Measurements from ENCODE around the gene CYP2J2.
"Not testable (repeated sequence)": the region's sequence is repeated elsewhere in the genome, so short reads cannot be mapped to it uniquely, and the experiment has no call there.

Gene CYP2J2

GRCh38 chr1:59917785-59918180, 8.8 kb downstream of the CYP2J2 start:
- H3K27ac ChIP-seq (ENCODE audit: low read depth, low read length): no peak overlapping the region
- no peaks in the 10 kb centered on the region for H3K9me3 ChIP-seq (ENCODE audit: control insufficient read depth, insufficient read depth, low read length)
- no peaks in the 10 kb centered on the region for H3K4me1 ChIP-seq (ENCODE audit: control insufficient read depth, insufficient read depth, low read length)
- no peaks in the 10 kb centered on the region for H3K36me3 ChIP-seq (ENCODE audit: control insufficient read depth, insufficient read depth, low read length)
- H3K27me3 ChIP-seq (ENCODE audit: control insufficient read depth, insufficient read depth, low read length): no peaks in the 10 kb centered on the region
- H3K9ac ChIP-seq (ENCODE audit: low read depth, low read length): no peak overlapping the region
- H3K4me3 ChIP-seq (ENCODE audit: low read depth, low read length): no peak overlapping the region

- Histone ChIP-seq H3K27me3 (ENCODE audit: control insufficient read depth, insufficient read depth, low read length) (no peaks in the 10 kb centered on the region), H3K36me3 (ENCODE audit: control insufficient read depth, insufficient read depth, low read length) (no peaks in the 10 kb centered on the region), H3K4me1 (ENCODE audit: control insufficient read depth, insufficient read depth, low read length) (no peaks in the 10 kb centered on the region), H3K9ac (ENCODE audit: low read depth, low read length) (no peak overlapping the region), H3K27ac (ENCODE audit: low read depth, low read length) (no peak overlapping the region), H3K9me3 (ENCODE audit: control insufficient read depth, insufficient read depth, low read length) (no peaks in the 10 kb centered on the region), H3K4me3 (ENCODE audit: low read depth, low read length) (no peak overlapping the region)
Measured at GRCh38 chr1:59917026-59917784, 9.4 kb downstream of the CYP2J2 start.

GRCh38 chr1:59915516-59915915, 11.1 kb downstream of the CYP2J2 start:
- H3K27ac ChIP-seq (ENCODE audit: low read depth, low read length): no peak overlapping the region
- H3K4me1 ChIP-seq (ENCODE audit: control insufficient read depth, insufficient read depth, low read length): no peaks in the 10 kb centered on the region
- no peak overlapping the region for H3K4me3 ChIP-seq (ENCODE audit: low read depth, low read length)
- no peaks in the 10 kb centered on the region for H3K27me3 ChIP-seq (ENCODE audit: control insufficient read depth, insufficient read depth, low read length)
- H3K9me3 ChIP-seq (ENCODE audit: control insufficient read depth, insufficient read depth, low read length): no peaks in the 10 kb centered on the region
- no peaks in the 10 kb centered on the region for H3K36me3 ChIP-seq (ENCODE audit: control insufficient read depth, insufficient read depth, low read length)
- H3K9ac ChIP-seq (ENCODE audit: low read depth, low read length): no peak overlapping the region

- H3K27me3 ChIP-seq (ENCODE audit: control insufficient read depth, insufficient read depth, low read length): not testable (repeated sequence)
Measured at GRCh38 chr1:59914791-59915286, 11.7 kb downstream of the CYP2J2 start.

GRCh38 chr1:59908682-59909081, 17.9 kb downstream of the CYP2J2 start:
- H3K4me1 ChIP-seq (ENCODE audit: control insufficient read depth, insufficient read depth, low read length): no peaks in the 10 kb centered on the region
- H3K27me3 ChIP-seq (ENCODE audit: control insufficient read depth, insufficient read depth, low read length): no peaks in the 10 kb centered on the region
- no peak overlapping the region for H3K4me3 ChIP-seq (ENCODE audit: low read depth, low read length)
- H3K9me3 ChIP-seq (ENCODE audit: control insufficient read depth, insufficient read depth, low read length): no peaks in the 10 kb centered on the region
- H3K9ac ChIP-seq (ENCODE audit: low read depth, low read length): no peak overlapping the region
- H3K27ac ChIP-seq (ENCODE audit: low read depth, low read length): no peak overlapping the region
- H3K36me3 ChIP-seq (ENCODE audit: control insufficient read depth, insufficient read depth, low read length): no peaks in the 10 kb centered on the region

More at GRCh38 chr1:59914791-59915286, 11.7 kb downstream of the CYP2J2 start:
- not testable (repeated sequence) for H3K4me1 ChIP-seq (ENCODE audit: control insufficient read depth, insufficient read depth, low read length); H3K36me3 ChIP-seq (ENCODE audit: control insufficient read depth, insufficient read depth, low read length); H3K9ac ChIP-seq (ENCODE audit: low read depth, low read length); H3K4me3 ChIP-seq (ENCODE audit: low read depth, low read length); H3K9me3 ChIP-seq (ENCODE audit: control insufficient read depth, insufficient read depth, low read length); H3K27ac ChIP-seq (ENCODE audit: low read depth, low read length)

- Histone ChIP-seq H3K9ac (ENCODE audit: low read depth, low read length) (no peak overlapping the region), H3K27ac (ENCODE audit: low read depth, low read length) (no peak overlapping the region), H3K9me3 (ENCODE audit: control insufficient read depth, insufficient read depth, low read length) (no peaks in the 10 kb centered on the region), H3K4me3 (ENCODE audit: low read depth, low read length) (no peak overlapping the region), H3K36me3 (ENCODE audit: control insufficient read depth, insufficient read depth, low read length) (no peaks in the 10 kb centered on the region), H3K27me3 (ENCODE audit: control insufficient read depth, insufficient read depth, low read length) (no peaks in the 10 kb centered on the region), H3K4me1 (ENCODE audit: control insufficient read depth, insufficient read depth, low read length) (no peaks in the 10 kb centered on the region)
Measured at GRCh38 chr1:59908084-59908483, 18.5 kb downstream of the CYP2J2 start.

GRCh38 chr1:59906931-59907330, 19.6 kb downstream of the CYP2J2 start:
- no peak overlapping the region for H3K27ac ChIP-seq (ENCODE audit: low read depth, low read length)
- no peak overlapping the region for H3K9ac ChIP-seq (ENCODE audit: low read depth, low read length)
- no peaks in the 10 kb centered on the region for H3K4me1 ChIP-seq (ENCODE audit: control insufficient read depth, insufficient read depth, low read length)
- no peaks in the 10 kb centered on the region for H3K27me3 ChIP-seq (ENCODE audit: control insufficient read depth, insufficient read depth, low read length)
- H3K4me3 ChIP-seq (ENCODE audit: low read depth, low read length): no peak overlapping the region
- H3K36me3 ChIP-seq (ENCODE audit: control insufficient read depth, insufficient read depth, low read length): no peaks in the 10 kb centered on the region
- H3K9me3 ChIP-seq (ENCODE audit: control insufficient read depth, insufficient read depth, low read length): no peaks in the 10 kb centered on the region

- no peak overlapping the region for H3K4me3 ChIP-seq (ENCODE audit: low read depth, low read length)
- H3K4me1 ChIP-seq (ENCODE audit: control insufficient read depth, insufficient read depth, low read length): no peaks in the 10 kb centered on the region
- no peak overlapping the region for H3K27ac ChIP-seq (ENCODE audit: low read depth, low read length)
- no peak overlapping the region for H3K9ac ChIP-seq (ENCODE audit: low read depth, low read length)
- H3K36me3 ChIP-seq (ENCODE audit: control insufficient read depth, insufficient read depth, low read length): no peaks in the 10 kb centered on the region
- H3K9me3 ChIP-seq (ENCODE audit: control insufficient read depth, insufficient read depth, low read length): no peaks in the 10 kb centered on the region
- no peaks in the 10 kb centered on the region for H3K27me3 ChIP-seq (ENCODE audit: control insufficient read depth, insufficient read depth, low read length)
Measured at GRCh38 chr1:59903141-59903754, 23.3 kb downstream of the CYP2J2 start.

- Histone ChIP-seq H3K9me3 (ENCODE audit: control insufficient read depth, insufficient read depth, low read length) (no peaks in the 10 kb centered on the region), H3K9ac (ENCODE audit: low read depth, low read length) (no peak overlapping the region), H3K27ac (ENCODE audit: low read depth, low read length) (no peak overlapping the region), H3K4me1 (ENCODE audit: control insufficient read depth, insufficient read depth, low read length) (no peaks in the 10 kb centered on the region), H3K36me3 (ENCODE audit: control insufficient read depth, insufficient read depth, low read length) (no peaks in the 10 kb centered on the region), H3K27me3 (ENCODE audit: control insufficient read depth, insufficient read depth, low read length) (no peaks in the 10 kb centered on the region), H3K4me3 (ENCODE audit: low read depth, low read length) (no peak overlapping the region)
Measured at GRCh38 chr1:59901770-59902388, 24.7 kb downstream of the CYP2J2 start.

- no peaks in the 10 kb centered on the region for H3K36me3 ChIP-seq (ENCODE audit: control insufficient read depth, insufficient read depth, low read length)
- H3K9ac ChIP-seq (ENCODE audit: low read depth, low read length): no peak overlapping the region
- no peak overlapping the region for H3K27ac ChIP-seq (ENCODE audit: low read depth, low read length)
- no peak overlapping the region for H3K4me3 ChIP-seq (ENCODE audit: low read depth, low read length)
- no peaks in the 10 kb centered on the region for H3K27me3 ChIP-seq (ENCODE audit: control insufficient read depth, insufficient read depth, low read length)
- H3K4me1 ChIP-seq (ENCODE audit: control insufficient read depth, insufficient read depth, low read length): no peaks in the 10 kb centered on the region
- H3K9me3 ChIP-seq (ENCODE audit: control insufficient read depth, insufficient read depth, low read length): no peaks in the 10 kb centered on the region
Measured at GRCh38 chr1:59900640-59901039, 25.9 kb downstream of the CYP2J2 start.

- no peaks in the 10 kb centered on the region for H3K36me3 ChIP-seq (ENCODE audit: control insufficient read depth, insufficient read depth, low read length)
- H3K4me3 ChIP-seq (ENCODE audit: low read depth, low read length): no peak overlapping the region
- no peak overlapping the region for H3K27ac ChIP-seq (ENCODE audit: low read depth, low read length)
- H3K9ac ChIP-seq (ENCODE audit: low read depth, low read length): no peak overlapping the region
- H3K9me3 ChIP-seq (ENCODE audit: control insufficient read depth, insufficient read depth, low read length): no peaks in the 10 kb centered on the region
- H3K27me3 ChIP-seq (ENCODE audit: control insufficient read depth, insufficient read depth, low read length): no peaks in the 10 kb centered on the region
- H3K4me1 ChIP-seq (ENCODE audit: control insufficient read depth, insufficient read depth, low read length): no peaks in the 10 kb centered on the region
Measured at GRCh38 chr1:59898927-59899326, 27.6 kb downstream of the CYP2J2 start.
